ENCODE results near the gene MXD4.

DNA sequence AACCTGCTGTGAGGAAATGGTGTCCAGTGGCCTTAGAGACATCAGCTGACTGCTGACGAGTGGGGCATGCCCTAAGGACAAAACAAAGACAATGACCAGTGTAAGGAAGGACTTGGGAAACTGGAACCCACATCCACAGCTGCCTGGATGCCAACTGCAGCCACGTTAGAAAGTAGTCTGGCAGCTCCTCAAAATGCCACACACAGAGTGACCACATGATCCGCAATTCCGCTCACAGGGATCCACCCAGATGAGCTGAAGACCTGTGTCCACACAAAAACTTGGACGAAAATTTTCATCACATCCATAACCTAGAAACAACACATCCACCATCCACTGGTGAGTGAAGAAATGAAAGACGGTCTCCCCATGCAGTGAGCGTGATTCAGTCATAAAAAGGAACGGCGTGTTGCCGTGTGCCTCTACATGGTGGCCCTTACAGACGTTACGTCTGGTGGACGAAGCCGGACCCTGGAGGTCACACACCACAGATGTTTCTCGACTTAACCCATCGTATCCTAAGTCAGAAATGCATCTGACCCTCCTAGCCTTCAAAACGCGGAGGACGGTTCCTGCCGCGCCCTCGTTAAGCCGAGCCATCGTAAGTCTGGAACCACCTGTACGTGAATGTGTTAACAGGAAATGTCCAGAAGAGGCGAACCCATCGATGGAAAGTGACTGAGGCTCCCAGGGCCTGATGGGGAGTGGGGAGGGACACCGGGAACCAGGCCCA is 40.6 kb upstream of the MXD4 start:
- no peak for TF ChIP-seq ZFX (IDR thresholded peaks at IDR 0.05)
- TF ChIP-seq, protein P1, sequence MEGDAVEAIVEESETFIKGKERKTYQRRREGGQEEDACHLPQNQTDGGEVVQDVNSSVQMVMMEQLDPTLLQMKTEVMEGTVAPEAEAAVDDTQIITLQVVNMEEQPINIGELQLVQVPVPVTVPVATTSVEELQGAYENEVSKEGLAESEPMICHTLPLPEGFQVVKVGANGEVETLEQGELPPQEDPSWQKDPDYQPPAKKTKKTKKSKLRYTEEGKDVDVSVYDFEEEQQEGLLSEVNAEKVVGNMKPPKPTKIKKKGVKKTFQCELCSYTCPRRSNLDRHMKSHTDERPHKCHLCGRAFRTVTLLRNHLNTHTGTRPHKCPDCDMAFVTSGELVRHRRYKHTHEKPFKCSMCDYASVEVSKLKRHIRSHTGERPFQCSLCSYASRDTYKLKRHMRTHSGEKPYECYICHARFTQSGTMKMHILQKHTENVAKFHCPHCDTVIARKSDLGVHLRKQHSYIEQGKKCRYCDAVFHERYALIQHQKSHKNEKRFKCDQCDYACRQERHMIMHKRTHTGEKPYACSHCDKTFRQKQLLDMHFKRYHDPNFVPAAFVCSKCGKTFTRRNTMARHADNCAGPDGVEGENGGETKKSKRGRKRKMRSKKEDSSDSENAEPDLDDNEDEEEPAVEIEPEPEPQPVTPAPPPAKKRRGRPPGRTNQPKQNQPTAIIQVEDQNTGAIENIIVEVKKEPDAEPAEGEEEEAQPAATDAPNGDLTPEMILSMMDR (IDR thresholded peaks at IDR 0.05 in 2 of 3, conservative IDR thresholded peaks at IDR 0.05 in 1 of 3; ENCODE audit: borderline replicate concordance in 1 of 3, insufficient read depth in 1 of 3, low read depth in 2 of 3, low read length in 2 of 3): no peak
